Measurements from ENCODE around the gene RAD51B. TPM values are rescaled to one million over a fixed set of nuclear protein-coding genes. Genes with fewer than 3 reads are reported as not detected.

Gene RAD51B
- total RNA-seq, 1 donor from 2014 or later = 28.5 TPM

DNA sequence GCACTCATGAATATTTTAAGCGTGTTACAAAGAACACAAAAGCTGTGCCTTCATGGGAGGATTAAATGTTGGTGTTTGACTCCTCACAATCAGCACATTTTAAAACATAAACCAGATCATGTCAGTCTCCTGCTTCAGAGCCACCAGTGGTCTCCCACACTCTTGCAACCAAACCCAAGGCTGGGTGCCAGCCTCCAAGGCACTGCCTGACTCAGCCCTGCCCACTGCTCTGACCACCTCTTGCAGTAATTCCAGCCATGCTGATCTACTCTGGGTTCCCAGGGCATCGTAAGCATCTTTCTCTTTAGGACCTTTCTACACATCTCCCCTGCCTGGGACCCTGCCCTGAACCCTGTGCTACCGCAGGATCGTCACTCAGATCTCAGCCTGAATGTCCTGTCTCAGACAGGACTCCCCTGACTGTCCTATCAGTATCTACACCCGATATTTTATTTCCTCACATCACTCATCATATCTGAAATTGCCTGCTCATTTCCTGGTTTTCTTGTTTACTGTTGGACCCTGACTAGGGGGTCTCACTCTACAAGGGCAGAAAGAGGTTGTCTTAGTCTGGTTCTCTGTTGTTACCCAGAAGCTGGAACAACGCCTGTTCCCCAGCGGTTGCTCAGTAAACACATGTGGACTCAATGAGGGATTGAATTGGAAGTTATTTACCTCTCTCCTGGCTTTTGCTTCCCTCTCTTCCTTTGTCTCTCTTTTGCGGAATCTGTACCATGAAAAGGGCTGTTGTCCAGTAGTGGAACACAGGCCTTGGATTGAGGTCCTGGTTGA, 449.8 kb downstream of the RAD51B start:
- intact Hi-C loops (cut with DNase I) = no loop called here

DNA sequence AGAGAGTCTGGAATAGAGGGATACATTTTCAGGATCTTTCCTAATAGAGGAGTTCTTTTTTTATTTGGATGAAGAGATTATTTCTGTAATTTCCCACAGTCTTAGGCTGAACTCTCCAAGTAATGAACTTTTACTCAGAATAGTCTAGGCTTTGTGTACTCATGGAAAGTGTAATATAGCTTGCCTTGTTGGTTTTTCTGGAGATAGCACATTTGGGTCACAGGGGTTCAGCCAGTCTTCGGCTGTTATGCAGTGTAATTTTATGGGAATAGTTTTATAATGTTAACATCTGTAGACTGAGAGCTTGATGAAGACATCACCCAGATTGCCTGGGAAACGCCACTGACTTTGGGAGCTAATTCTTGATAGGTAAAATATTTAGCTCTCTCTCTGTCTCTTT, 450.8 kb downstream of the RAD51B start:
- peak in 1 of 2 donors; percentile 20 for DNase-seq (ENCODE audit: extremely low spot score in 2 of 2)
- intact Hi-C loops (cut with DNase I) = no loop called here
- Histone ChIP-seq H3K9me3 (no peaks in the 10 kb centered on the region), H3K36me3 (no peaks in the 10 kb centered on the region), H3K27me3 (no peaks in the 10 kb centered on the region), H3K4me3 (no peak overlapping the region), H3K4me1 (peaks cover 46% of the 10 kb centered on the region), H3K27ac (peak overlapping the region; percentile 44)
- TF ChIP-seq, protein P1, sequence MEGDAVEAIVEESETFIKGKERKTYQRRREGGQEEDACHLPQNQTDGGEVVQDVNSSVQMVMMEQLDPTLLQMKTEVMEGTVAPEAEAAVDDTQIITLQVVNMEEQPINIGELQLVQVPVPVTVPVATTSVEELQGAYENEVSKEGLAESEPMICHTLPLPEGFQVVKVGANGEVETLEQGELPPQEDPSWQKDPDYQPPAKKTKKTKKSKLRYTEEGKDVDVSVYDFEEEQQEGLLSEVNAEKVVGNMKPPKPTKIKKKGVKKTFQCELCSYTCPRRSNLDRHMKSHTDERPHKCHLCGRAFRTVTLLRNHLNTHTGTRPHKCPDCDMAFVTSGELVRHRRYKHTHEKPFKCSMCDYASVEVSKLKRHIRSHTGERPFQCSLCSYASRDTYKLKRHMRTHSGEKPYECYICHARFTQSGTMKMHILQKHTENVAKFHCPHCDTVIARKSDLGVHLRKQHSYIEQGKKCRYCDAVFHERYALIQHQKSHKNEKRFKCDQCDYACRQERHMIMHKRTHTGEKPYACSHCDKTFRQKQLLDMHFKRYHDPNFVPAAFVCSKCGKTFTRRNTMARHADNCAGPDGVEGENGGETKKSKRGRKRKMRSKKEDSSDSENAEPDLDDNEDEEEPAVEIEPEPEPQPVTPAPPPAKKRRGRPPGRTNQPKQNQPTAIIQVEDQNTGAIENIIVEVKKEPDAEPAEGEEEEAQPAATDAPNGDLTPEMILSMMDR (IDR thresholded peaks at IDR 0.05) = no peak
- TF ChIP-seq POLR2AphosphoS5 (IDR thresholded peaks at IDR 0.05; ENCODE audit: insufficient read depth in 1 of 2, low read depth in 1 of 2) (no peak), POLR2A (IDR thresholded peaks at IDR 0.05) (no peak)

More for the DNA sequence above, 449.8 kb downstream of the RAD51B start:
- peak in 1 of 2 donors; percentile 58 for DNase-seq (ENCODE audit: extremely low spot score in 2 of 2)
- H3K9me3 ChIP-seq = no peaks in the 10 kb centered on the region
- no peaks in the 10 kb centered on the region for H3K36me3 ChIP-seq
- H3K27ac ChIP-seq = peak overlapping the region; percentile 44
- TF ChIP-seq POLR2A (IDR thresholded peaks at IDR 0.05) = no peak
- TF ChIP-seq POLR2AphosphoS5 (IDR thresholded peaks at IDR 0.05; ENCODE audit: insufficient read depth in 1 of 2, low read depth in 1 of 2) = no peak
- TF ChIP-seq, protein P1 (IDR thresholded peaks at IDR 0.05) = no peak
- no peak overlapping the region for H3K4me3 ChIP-seq
- H3K27me3 ChIP-seq = no peaks in the 10 kb centered on the region
- H3K4me1 ChIP-seq = peaks cover 50% of the 10 kb centered on the region

DNA sequence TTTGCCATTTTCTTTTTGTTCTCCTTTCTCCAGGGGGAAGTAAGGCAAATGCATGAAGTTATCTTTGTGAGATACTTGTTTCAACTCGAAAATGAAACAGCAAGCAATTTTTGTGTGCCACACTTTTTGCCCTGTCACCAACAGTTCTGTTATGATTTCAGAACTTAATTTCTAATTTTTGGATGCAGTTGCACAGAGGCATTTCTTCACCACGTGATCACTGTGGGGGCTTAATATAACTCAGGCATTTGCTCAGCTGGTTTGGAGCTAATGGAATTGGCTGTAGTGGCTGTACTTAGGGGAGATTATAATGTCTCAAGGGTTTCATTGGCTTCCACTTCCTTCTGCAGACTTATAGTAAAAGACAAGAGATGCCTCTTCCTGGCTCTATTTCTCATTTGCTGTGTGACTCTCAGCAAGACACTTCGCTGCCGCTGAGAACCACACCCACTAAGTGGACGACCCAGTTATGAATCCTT, 452.4 kb downstream of the RAD51B start:
- intact Hi-C loops (cut with DNase I) = no loop called here
- TF ChIP-seq POLR2AphosphoS5 (IDR thresholded peaks at IDR 0.05; ENCODE audit: insufficient read depth in 1 of 2, low read depth in 1 of 2) (no peak), POLR2A (IDR thresholded peaks at IDR 0.05) (no peak)
- TF ChIP-seq, protein P1 (IDR thresholded peaks at IDR 0.05) = no peak
- Histone ChIP-seq H3K27me3 (no peaks in the 10 kb centered on the region), H3K36me3 (no peaks in the 10 kb centered on the region), H3K9me3 (no peaks in the 10 kb centered on the region), H3K4me1 (peaks cover 46% of the 10 kb centered on the region), H3K4me3 (no peak overlapping the region), H3K27ac (peak overlapping the region; percentile 44)
- peak in 1 of 2 donors; percentile 58 for DNase-seq (ENCODE audit: extremely low spot score in 2 of 2)

DNA sequence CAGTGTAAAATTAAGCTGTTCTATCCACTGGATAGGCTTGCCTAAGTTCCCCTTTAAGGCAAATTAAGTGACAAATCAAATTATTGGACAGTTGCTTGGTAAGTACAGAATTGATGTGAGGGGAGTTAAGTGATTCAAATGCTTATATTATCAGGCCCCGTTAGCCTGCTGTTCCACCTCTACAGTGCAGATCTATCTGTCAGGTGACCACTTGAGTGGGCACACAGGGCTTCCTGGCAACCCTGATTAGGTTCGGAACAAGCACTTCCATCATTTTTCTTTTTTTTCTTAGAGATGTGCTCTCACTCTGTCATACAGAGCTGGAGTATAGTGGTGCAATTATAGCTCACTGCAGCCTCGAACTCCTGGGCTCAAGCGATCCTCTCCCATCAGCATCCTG, 453.8 kb downstream of the RAD51B start:
- H3K4me1 ChIP-seq = peaks cover 36% of the 10 kb centered on the region
- intact Hi-C loops (cut with DNase I) = no loop called here
- no peaks in the 10 kb centered on the region for H3K9me3 ChIP-seq
- no peaks in the 10 kb centered on the region for H3K36me3 ChIP-seq
- H3K27me3 ChIP-seq = no peaks in the 10 kb centered on the region
- H3K4me3 ChIP-seq = no peak overlapping the region
- no peak overlapping the region for H3K27ac ChIP-seq
- DNase-seq (ENCODE audit: extremely low spot score in 2 of 2) = peak in 1 of 2 donors; percentile 47
- TF ChIP-seq, protein P1 (IDR thresholded peaks at IDR 0.05) = no peak
- no peak for TF ChIP-seq POLR2A (IDR thresholded peaks at IDR 0.05)
- no peak for TF ChIP-seq POLR2AphosphoS5 (IDR thresholded peaks at IDR 0.05; ENCODE audit: insufficient read depth in 1 of 2, low read depth in 1 of 2)

DNA sequence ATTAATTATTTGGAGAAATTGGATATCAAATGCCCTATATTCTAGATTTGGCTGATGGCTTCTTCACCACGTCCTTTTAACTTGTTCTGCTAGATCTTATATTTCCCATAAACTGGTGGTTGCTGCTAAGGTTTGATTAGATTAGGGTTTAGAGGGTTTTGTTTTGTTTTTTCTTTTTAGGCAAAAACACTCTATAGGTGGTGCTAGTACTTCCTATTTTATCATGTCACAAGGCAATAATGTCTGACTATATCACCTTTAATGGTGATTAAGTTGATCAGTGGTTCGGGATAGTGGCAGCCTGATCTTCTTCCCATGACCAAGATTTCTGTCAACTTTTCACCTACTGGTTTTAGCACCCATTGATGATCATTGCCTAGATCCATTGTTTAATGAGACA, 455.1 kb downstream of the RAD51B start:
- DNase-seq (ENCODE audit: extremely low spot score in 2 of 2) = peak in 1 of 2 donors; percentile 6
- no peaks in the 10 kb centered on the region for H3K36me3 ChIP-seq
- no peak overlapping the region for H3K4me3 ChIP-seq
- TF ChIP-seq, protein P1 (IDR thresholded peaks at IDR 0.05) = no peak
- TF ChIP-seq POLR2AphosphoS5 (IDR thresholded peaks at IDR 0.05; ENCODE audit: insufficient read depth in 1 of 2, low read depth in 1 of 2) = no peak
- TF ChIP-seq POLR2A (IDR thresholded peaks at IDR 0.05) = no peak
- no peaks in the 10 kb centered on the region for H3K27me3 ChIP-seq
- H3K4me1 ChIP-seq = peaks cover 32% of the 10 kb centered on the region
- intact Hi-C loops (cut with DNase I) = no loop called here
- no peak overlapping the region for H3K27ac ChIP-seq
- no peaks in the 10 kb centered on the region for H3K9me3 ChIP-seq

All from vagina (tissue), 2 donors.